Mucosa of stomach (tissue), 1 donor: ENCODE data around the gene CC2D1A.
A peak's percentile ranks its signal among the peaks of the same experiment; 100 is the strongest.

Experiments
- H3K27me3 ChIP-seq: one replicate; pipeline ENCODE4 v1.7.0; 2013; ENCODE audit warnings: mild to moderate bottlenecking, low read length; ENCODE audit not compliant: control insufficient read depth, insufficient read depth
- H3K36me3 ChIP-seq: one replicate; pipeline ENCODE4 v1.7.0; 2013; ENCODE audit warnings: low read length; ENCODE audit not compliant: control insufficient read depth, insufficient read depth
- H3K4me1 ChIP-seq: one replicate; pipeline ENCODE4 v1.7.0; 2013; ENCODE audit warnings: mild to moderate bottlenecking, low read length; ENCODE audit not compliant: control insufficient read depth, insufficient read depth
- H3K4me3 ChIP-seq: one replicate; pipeline ENCODE4 v1.7.0; 2013; ENCODE audit warnings: low read length
- H3K9ac ChIP-seq: one replicate; pipeline ENCODE4 v1.7.0; 2013; ENCODE audit warnings: mild to moderate bottlenecking, low read length, moderate library complexity
- H3K9me3 ChIP-seq: one replicate; pipeline ENCODE4 v1.7.0; 2013; ENCODE audit warnings: mild to moderate bottlenecking, low read length, moderate library complexity; ENCODE audit not compliant: control insufficient read depth
- donor health status: Pancreatic carcinoma.

The CC2D1A gene

GRCh38 chr19:13932911-13933393 is 27.0 kb downstream of the CC2D1A start:
- no peak overlapping the region for H3K9ac ChIP-seq
- H3K4me3 ChIP-seq = no peak overlapping the region
- H3K4me1 ChIP-seq = no peaks in the 10 kb centered on the region
- H3K9me3 ChIP-seq = no peaks in the 10 kb centered on the region
- H3K36me3 ChIP-seq = peaks cover 5% of the 10 kb centered on the region
- H3K27me3 ChIP-seq = peaks cover 6% of the 10 kb centered on the region

- no peak overlapping the region for H3K9ac ChIP-seq
- peaks cover 9% of the 10 kb centered on the region for H3K27me3 ChIP-seq
- no peaks in the 10 kb centered on the region for H3K36me3 ChIP-seq
- no peaks in the 10 kb centered on the region for H3K9me3 ChIP-seq
- H3K4me1 ChIP-seq = no peaks in the 10 kb centered on the region
- no peak overlapping the region for H3K4me3 ChIP-seq
Measured at GRCh38 chr19:13934785-13935109, 28.7 kb downstream of the CC2D1A start.

GRCh38 chr19:13935765-13936510 is 29.9 kb downstream of the CC2D1A start:
- no peak overlapping the region for H3K4me3 ChIP-seq
- H3K9me3 ChIP-seq = no peaks in the 10 kb centered on the region
- peaks cover 9% of the 10 kb centered on the region for H3K27me3 ChIP-seq
- H3K36me3 ChIP-seq = no peaks in the 10 kb centered on the region
- H3K9ac ChIP-seq = no peak overlapping the region
- H3K4me1 ChIP-seq = no peaks in the 10 kb centered on the region

GRCh38 chr19:13937479-13938300 is 31.7 kb downstream of the CC2D1A start:
- H3K9ac ChIP-seq = no peak overlapping the region
- no peak overlapping the region for H3K4me3 ChIP-seq

GRCh38 chr19:13938301-13939064 is 32.5 kb downstream of the CC2D1A start, which contains the start of gene PODNL1:
TSS of gene PODNL1 (minus strand) at chr19:13938417. CDS start at chr19:13938181, 236 bp downstream.
- no peaks in the 10 kb centered on the region for H3K9me3 ChIP-seq
- peaks cover 9% of the 10 kb centered on the region for H3K27me3 ChIP-seq
- no peaks in the 10 kb centered on the region for H3K4me1 ChIP-seq
- H3K4me3 ChIP-seq = no peak within 1 kb of the TSS
- H3K9ac ChIP-seq = no peak within 1 kb of the TSS
- no peaks in the 10 kb centered on the region for H3K36me3 ChIP-seq

More at GRCh38 chr19:13937479-13938300, 31.7 kb downstream of the CC2D1A start:
- Histone ChIP-seq H3K27me3 (peaks cover 9% of the 10 kb centered on the region), H3K9me3 (no peaks in the 10 kb centered on the region), H3K36me3 (no peaks in the 10 kb centered on the region), H3K4me1 (no peaks in the 10 kb centered on the region)

GRCh38 chr19:13942023-13942684 is 36.2 kb downstream of the CC2D1A start:
- Histone ChIP-seq H3K9ac (no peak overlapping the region), H3K36me3 (no peaks in the 10 kb centered on the region), H3K4me1 (no peaks in the 10 kb centered on the region), H3K27me3 (peaks cover 9% of the 10 kb centered on the region), H3K4me3 (no peak overlapping the region), H3K9me3 (no peaks in the 10 kb centered on the region)

- no peak overlapping the region for H3K4me3 ChIP-seq
- H3K27me3 ChIP-seq = no peaks in the 10 kb centered on the region
- H3K9me3 ChIP-seq = no peaks in the 10 kb centered on the region
- no peaks in the 10 kb centered on the region for H3K4me1 ChIP-seq
- H3K9ac ChIP-seq = no peak overlapping the region
- no peaks in the 10 kb centered on the region for H3K36me3 ChIP-seq
Measured at GRCh38 chr19:13946414-13946813, 40.4 kb downstream of the CC2D1A start.

- Histone ChIP-seq H3K4me3 (no peak overlapping the region), H3K9ac (no peak overlapping the region), H3K36me3 (peaks cover 6% of the 10 kb centered on the region), H3K4me1 (peaks cover 12% of the 10 kb centered on the region), H3K9me3 (no peaks in the 10 kb centered on the region), H3K27me3 (no peaks in the 10 kb centered on the region)
Measured at GRCh38 chr19:13951043-13951442, 45.0 kb downstream of the CC2D1A start.

GRCh38 chr19:13951799-13952153 is 45.8 kb downstream of the CC2D1A start:
- Histone ChIP-seq H3K36me3 (peaks cover 13% of the 10 kb centered on the region), H3K9me3 (no peaks in the 10 kb centered on the region), H3K4me1 (peaks cover 12% of the 10 kb centered on the region), H3K4me3 (no peak overlapping the region), H3K27me3 (no peaks in the 10 kb centered on the region), H3K9ac (no peak overlapping the region)

- Histone ChIP-seq H3K4me1 (peaks cover 12% of the 10 kb centered on the region), H3K9me3 (no peaks in the 10 kb centered on the region), H3K36me3 (peaks cover 14% of the 10 kb centered on the region), H3K4me3 (peak within 1 kb of the TSS; percentile 88), H3K9ac (peak within 1 kb of the TSS; percentile 71), H3K27me3 (no peaks in the 10 kb centered on the region)
Measured at GRCh38 chr19:13952154-13952930, 46.3 kb downstream of the CC2D1A start, which contains the start of gene DCAF15. TSS of gene DCAF15 (plus strand) at chr19:13952509. CDS start at chr19:13952513, 4 bp downstream.
